Testis (tissue), 3 donors: ENCODE results near the gene STARD6. TPM values are rescaled to one million over a fixed set of nuclear protein-coding genes. Genes with fewer than 3 reads are reported as not detected.

Experiments
- DNase-seq: peaks from one replicate; pipeline ENCODE4 v3.0.0-alpha.2; 2019
- H3K27ac ChIP-seq, 2 donors: fragments of 200-600 bp; sonication (generic); one replicate each; pipeline ENCODE4 v1.5.1; 2019
- H3K27me3 ChIP-seq: fragments of 200-600 bp; sonication (generic); one replicate; pipeline ENCODE4 v1.5.1; 2019
- H3K36me3 ChIP-seq: fragments of 200-600 bp; sonication (generic); one replicate; pipeline ENCODE4 v1.5.1; 2017; ENCODE audit warnings: low read depth; ENCODE audit errors: missing control alignments
- H3K4me1 ChIP-seq: fragments of 200-600 bp; sonication (generic); one replicate; pipeline ENCODE4 v1.5.1; 2019
- H3K4me3 ChIP-seq, 2 donors: fragments of 200-600 bp; sonication (generic); one replicate each; pipeline ENCODE4 v1.5.1; 2017 to 2019
- H3K9me3 ChIP-seq: fragments of 200-600 bp; sonication (generic); one replicate; pipeline ENCODE4 v1.5.1; 2017
- CTCF ChIP-seq, 3 experiments: fragments of 450-650 bp in 2 of 3; fragments of 200-600 bp in 1 of 3; sonication (generic) in 1 of 3; IDR thresholded peaks; one replicate each; pipeline ENCODE4 v1.5.1; 2016 to 2019; ENCODE audit warnings: antibody characterized with exemption in 3 of 3, mild to moderate bottlenecking in 2 of 3, moderate library complexity in 1 of 3
- POLR2A ChIP-seq: fragments of 450-650 bp; IDR thresholded peaks from one replicate; pipeline ENCODE4 v1.6.1; 2017; ENCODE audit warnings: antibody characterized with exemption, mild to moderate bottlenecking, moderate library complexity
- WGBS, 2 donors: methylation state at CpG; one replicate each; pipeline ENCODE4 v1.1.5; 2018; 5-methylcytosine and 5-hydroxymethylcytosine counted together
- intact Hi-C: fragments of 100-400 bp; cut with DNase I; formaldehyde crosslinking; loops from one replicate; pipeline ENCODE4 v1.15.1; 2023; ENCODE audit warnings: low total_unique reads
- polyA plus RNA-seq: library from polyadenylated mRNA; stranded (reverse); fragments of 350-450 nt; fragmentation: Illumina TruSeq; extraction: RNeasy Lipid Tissue Mini Kit (QIAGEN cat#74804); gene quantifications from one replicate; pipeline ENCODE4 v1.2.3, GENCODE V29; 2014; ENCODE audit warnings: low read depth, low replicate concordance; ENCODE audit not compliant: insufficient read depth
- total RNA-seq, 2 donors: library from RNA; depleted of rRNA; stranded (reverse); fragments of >200 nt; gene quantifications; one replicate each; pipeline ENCODE4 v1.2.3, GENCODE V29; 2016

Gene STARD6
- total and polyA plus RNA-seq, 3 donors from 2014 or later = 4.4 to 42.6 (median 5.7) TPM

- Histone ChIP-seq H3K27ac (no peak overlapping the region), H3K4me3 (no peak overlapping the region), H3K36me3 (no peaks in the 10 kb centered on the region), H3K27me3 (no peaks in the 10 kb centered on the region), H3K9me3 (no peaks in the 10 kb centered on the region), H3K4me1 (no peaks in the 10 kb centered on the region)
- DNase-seq = no peak
- TF ChIP-seq CTCF (IDR thresholded peaks at IDR 0.05) (no peak), POLR2A (no peak)
- intact Hi-C loops = no loop called here
- 88 to 89% methylated on average over 7 to 8 of the region's 8 CpGs for WGBS, 2 donors
Observed at GRCh38 chr18:54284981-54285785, 72.5 kb downstream of the STARD6 start.

- Histone ChIP-seq H3K9me3 (no peaks in the 10 kb centered on the region), H3K4me1 (no peaks in the 10 kb centered on the region), H3K4me3 (no peak overlapping the region), H3K27ac (no peak overlapping the region), H3K27me3 (no peaks in the 10 kb centered on the region), H3K36me3 (no peaks in the 10 kb centered on the region)
- 93 to 96% methylated on average over 3 of the region's 3 CpGs for WGBS, 2 donors
- intact Hi-C loops = no loop called here
- no peak for TF ChIP-seq CTCF (IDR thresholded peaks at IDR 0.05)
- no peak for TF ChIP-seq POLR2A
- no peak for DNase-seq
Observed at GRCh38 chr18:54284535-54284934, 73.1 kb downstream of the STARD6 start.

GRCh38 chr18:54280220-54280569 is 77.5 kb downstream of the STARD6 start:
- DNase-seq = no peak
- Histone ChIP-seq H3K27ac (no peak overlapping the region), H3K27me3 (no peaks in the 10 kb centered on the region), H3K4me3 (no peak overlapping the region), H3K36me3 (no peaks in the 10 kb centered on the region), H3K9me3 (no peaks in the 10 kb centered on the region), H3K4me1 (no peaks in the 10 kb centered on the region)
- intact Hi-C loops = no loop called here
- TF ChIP-seq POLR2A (no peak), CTCF (IDR thresholded peaks at IDR 0.05) (no peak)

- Histone ChIP-seq H3K9me3 (no peaks in the 10 kb centered on the region), H3K4me1 (no peaks in the 10 kb centered on the region), H3K27me3 (no peaks in the 10 kb centered on the region), H3K36me3 (no peaks in the 10 kb centered on the region), H3K27ac (no peak overlapping the region), H3K4me3 (no peak overlapping the region)
- TF ChIP-seq CTCF (IDR thresholded peaks at IDR 0.05) = no peak
- TF ChIP-seq POLR2A = no peak
- no peak for DNase-seq
- WGBS, 2 donors = 93 to 96% methylated on average over 5 of the region's 5 CpGs
- intact Hi-C loops = no loop called here
Observed at GRCh38 chr18:54279477-54280219, 78.0 kb downstream of the STARD6 start.
